HG03571 (cell line): ENCODE measurements around the gene RPL4.
"Not testable (repeated sequence)": the region's sequence is repeated elsewhere in the genome, so short reads cannot be mapped to it uniquely, and the experiment has no call there.

ENCODE experiments used
- ATAC-seq: cut with Tn5 transposase; IDR thresholded peaks from one replicate; pipeline ENCODE4 v1.9.1; 2021; ENCODE audit not compliant: unreplicated experiment

Gene RPL4

GRCh38 chr15:66491846-66492245 lies 12.8 kb downstream of the RPL4 start:
- no peak for ATAC-seq

- no peak for ATAC-seq
Measured at GRCh38 chr15:66489179-66489791, 15.4 kb downstream of the RPL4 start.

- ATAC-seq: no peak
Measured at GRCh38 chr15:66488525-66488924, 16.1 kb downstream of the RPL4 start.

- ATAC-seq: no peak
Measured at GRCh38 chr15:66486887-66487286, 17.8 kb downstream of the RPL4 start.

GRCh38 chr15:66484539-66485112 lies 20.0 kb downstream of the RPL4 start:
- no peak for ATAC-seq

GRCh38 chr15:66483131-66483566 lies 21.5 kb downstream of the RPL4 start:
- no peak for ATAC-seq

- ATAC-seq: no peak
Measured at GRCh38 chr15:66482539-66482938, 22.1 kb downstream of the RPL4 start.

- ATAC-seq: no peak
Measured at GRCh38 chr15:66481107-66481856, 23.4 kb downstream of the RPL4 start.

- no peak for ATAC-seq
Measured at GRCh38 chr15:66480267-66480666, 24.4 kb downstream of the RPL4 start.

GRCh38 chr15:66477011-66477410 lies 27.6 kb downstream of the RPL4 start:
- no peak for ATAC-seq

GRCh38 chr15:66476535-66476934 lies 28.1 kb downstream of the RPL4 start:
- no peak for ATAC-seq

- ATAC-seq: no peak
Measured at GRCh38 chr15:66474963-66475362, 29.7 kb downstream of the RPL4 start.

- no peak for ATAC-seq
Measured at GRCh38 chr15:66474135-66474534, 30.5 kb downstream of the RPL4 start.

GRCh38 chr15:66472176-66472999 lies 32.3 kb downstream of the RPL4 start:
- ATAC-seq: peak; percentile 66

GRCh38 chr15:66470825-66471224 lies 33.8 kb downstream of the RPL4 start:
- ATAC-seq: not testable (repeated sequence)

- not testable (repeated sequence) for ATAC-seq
Measured at GRCh38 chr15:66467162-66468040, 37.3 kb downstream of the RPL4 start.

GRCh38 chr15:66465294-66465693 lies 39.4 kb downstream of the RPL4 start:
- ATAC-seq: not testable (repeated sequence)

- no peak for ATAC-seq
Measured at GRCh38 chr15:66462627-66463026, 42.0 kb downstream of the RPL4 start.

- ATAC-seq: no peak
Measured at GRCh38 chr15:66461917-66462316, 42.7 kb downstream of the RPL4 start.

GRCh38 chr15:66461294-66461693 lies 43.4 kb downstream of the RPL4 start:
- not testable (repeated sequence) for ATAC-seq
